Stimulated activated CD4-positive, alpha-beta T cell treated with anti-CD3 and anti-CD28 coated beads, Interleukin-4, amount 100 ng/mL, for 1 hour (primary cell): ENCODE results near the gene METTL8.

Experiments
- DNase-seq: peaks from one replicate; pipeline ENCODE4 v3.0.0-alpha.2; 2020

The METTL8 gene, protein sequence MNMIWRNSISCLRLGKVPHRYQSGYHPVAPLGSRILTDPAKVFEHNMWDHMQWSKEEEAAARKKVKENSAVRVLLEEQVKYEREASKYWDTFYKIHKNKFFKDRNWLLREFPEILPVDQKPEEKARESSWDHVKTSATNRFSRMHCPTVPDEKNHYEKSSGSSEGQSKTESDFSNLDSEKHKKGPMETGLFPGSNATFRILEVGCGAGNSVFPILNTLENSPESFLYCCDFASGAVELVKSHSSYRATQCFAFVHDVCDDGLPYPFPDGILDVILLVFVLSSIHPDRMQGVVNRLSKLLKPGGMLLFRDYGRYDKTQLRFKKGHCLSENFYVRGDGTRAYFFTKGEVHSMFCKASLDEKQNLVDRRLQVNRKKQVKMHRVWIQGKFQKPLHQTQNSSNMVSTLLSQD

DNA sequence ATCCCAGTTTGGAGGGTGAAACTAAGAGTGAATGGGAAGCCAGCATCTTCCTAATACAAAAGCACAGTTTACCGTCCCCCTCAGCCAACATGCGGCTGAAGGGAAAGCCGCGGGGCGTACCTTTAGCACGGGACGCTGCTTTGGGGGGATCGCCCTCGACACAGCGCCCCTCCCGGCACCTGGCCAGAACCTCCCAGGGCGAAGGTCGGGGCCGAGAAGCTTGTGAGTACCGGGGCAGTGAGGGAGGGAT lies at the start of gene METTL8:
Gene METTL8 (minus strand): TSS at position 228 of the 250 bp plus-strand sequence. CDS start 41,805 bp downstream, outside the sequence.
- DNase-seq = no peak

DNA sequence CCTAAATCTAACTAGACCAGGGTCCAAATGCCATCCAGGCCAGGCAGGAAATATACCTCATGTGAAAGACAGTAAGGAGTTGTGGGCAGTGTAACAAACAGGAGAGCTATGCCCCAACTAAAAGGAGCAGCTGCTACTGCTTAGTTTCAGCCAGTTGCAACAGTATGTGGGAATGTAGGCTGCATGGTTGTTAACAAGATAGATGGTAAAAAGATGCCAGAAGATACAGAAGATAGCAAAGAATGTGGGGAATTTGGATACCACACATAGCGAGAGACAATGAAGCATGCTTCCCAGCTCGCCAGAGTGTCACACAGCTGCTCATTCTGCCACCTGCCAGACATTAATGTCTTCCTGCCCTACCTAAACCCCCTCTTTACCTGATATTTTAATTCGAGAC lies 49.1 kb upstream of the METTL8 start:
- DNase-seq = no peak

DNA sequence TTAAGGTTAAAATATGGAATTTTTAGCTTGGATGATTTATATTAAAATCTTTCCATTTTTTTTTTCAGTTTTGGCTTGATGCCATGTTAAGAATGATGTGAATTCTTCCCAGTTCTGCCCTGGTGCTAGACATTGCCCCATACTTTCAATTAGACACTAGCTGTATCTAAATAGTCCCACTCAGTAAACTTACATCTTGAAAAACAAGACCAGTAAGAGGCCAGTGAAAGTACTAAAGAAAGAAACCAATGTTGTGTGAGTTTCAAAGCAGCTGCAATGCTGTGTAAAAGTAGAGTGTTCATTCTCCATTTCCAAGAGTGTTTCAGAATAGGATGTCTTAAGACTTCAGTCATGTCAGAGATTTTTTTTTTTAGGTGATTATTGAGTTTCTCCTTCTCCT lies 48.5 kb upstream of the METTL8 start:
- no peak for DNase-seq

DNA sequence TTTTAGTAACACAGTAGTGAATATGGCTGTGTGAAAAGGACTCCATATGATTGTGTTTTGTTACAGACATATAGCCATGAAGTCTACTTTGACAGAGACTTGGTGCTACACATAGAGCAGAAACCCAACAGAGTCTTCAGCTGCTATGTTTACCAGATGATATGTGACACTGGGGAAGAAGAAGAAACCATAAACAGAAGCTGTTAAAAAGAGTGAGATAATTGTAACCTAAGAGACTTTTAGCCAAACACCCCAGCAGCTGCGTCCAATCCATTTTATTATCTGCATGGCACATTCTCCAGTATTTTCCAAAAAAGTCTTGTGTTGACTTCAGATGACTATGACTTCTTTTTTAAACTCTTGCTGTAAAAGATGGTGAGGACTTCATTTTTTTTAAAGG lies 47.1 kb upstream of the METTL8 start:
- DNase-seq = no peak

DNA sequence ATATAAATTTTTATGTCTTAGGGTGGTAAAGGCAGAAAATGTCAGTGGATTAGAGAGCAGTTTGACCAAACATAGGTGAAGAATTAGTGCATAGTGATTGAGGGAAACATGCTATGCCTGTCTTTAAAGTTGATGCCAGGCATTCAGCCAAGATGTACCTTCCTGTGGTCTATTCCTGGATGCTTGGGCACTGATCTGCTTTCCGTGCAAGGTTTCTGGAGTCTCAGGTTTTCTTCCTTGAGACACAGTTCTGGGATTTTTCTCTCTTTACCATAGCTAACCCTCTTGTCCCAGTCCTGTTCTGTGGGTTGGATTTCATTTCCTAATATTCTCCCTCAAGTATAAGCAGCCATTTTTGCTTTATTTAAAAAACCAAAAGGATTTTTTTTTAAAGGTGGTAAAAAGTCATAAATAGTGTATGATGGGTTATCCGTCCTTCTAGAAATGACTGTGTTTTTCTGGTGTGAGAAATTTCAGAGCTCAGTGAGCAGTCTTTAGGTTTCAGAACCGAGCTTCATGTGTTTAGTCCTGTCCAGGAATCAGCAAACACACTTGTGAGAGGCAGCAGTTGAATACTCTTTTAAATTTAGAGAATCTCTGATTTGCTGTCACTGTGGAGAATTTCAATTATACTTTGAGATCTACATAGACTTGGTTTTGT lies 45.5 kb upstream of the METTL8 start:
- DNase-seq = no peak

DNA sequence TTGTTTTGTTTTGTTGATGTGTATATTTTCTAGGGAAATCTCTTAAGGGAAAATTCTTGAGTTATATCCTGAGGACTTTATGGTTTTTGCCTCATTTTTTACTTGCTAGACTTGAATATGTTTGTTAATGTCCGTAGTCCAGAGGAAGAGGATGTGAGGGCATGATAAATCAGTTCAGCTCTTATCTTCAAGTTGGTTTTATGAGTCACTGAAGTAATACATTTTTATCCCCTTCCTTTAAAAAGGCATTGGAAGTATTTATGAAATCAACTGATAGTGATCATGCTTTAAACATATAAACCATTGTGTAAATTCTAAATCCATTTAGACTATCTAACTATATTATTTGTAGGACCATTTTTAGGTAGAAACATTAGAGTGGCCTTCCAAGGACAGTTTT lies 44.6 kb upstream of the METTL8 start:
- DNase-seq = no peak

DNA sequence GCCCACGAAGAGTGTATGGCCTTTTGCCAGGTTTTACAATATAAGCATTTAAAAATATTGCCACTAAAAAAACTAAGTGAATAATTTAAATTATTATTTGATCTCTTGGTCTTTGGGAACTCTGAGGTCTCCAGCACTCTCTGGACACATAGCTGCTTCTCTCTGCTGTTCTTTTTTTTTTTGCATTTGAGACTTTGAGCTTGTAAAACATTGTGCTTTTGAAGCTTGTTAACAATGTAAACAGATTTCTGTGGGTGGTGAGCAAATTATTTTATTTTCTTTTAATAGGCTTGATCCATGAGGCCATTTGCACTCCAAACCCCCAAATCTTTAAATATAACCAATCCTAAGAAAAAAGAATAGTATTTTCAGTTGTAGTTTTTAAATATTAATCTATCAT lies 42.2 kb upstream of the METTL8 start:
- no peak for DNase-seq

DNA sequence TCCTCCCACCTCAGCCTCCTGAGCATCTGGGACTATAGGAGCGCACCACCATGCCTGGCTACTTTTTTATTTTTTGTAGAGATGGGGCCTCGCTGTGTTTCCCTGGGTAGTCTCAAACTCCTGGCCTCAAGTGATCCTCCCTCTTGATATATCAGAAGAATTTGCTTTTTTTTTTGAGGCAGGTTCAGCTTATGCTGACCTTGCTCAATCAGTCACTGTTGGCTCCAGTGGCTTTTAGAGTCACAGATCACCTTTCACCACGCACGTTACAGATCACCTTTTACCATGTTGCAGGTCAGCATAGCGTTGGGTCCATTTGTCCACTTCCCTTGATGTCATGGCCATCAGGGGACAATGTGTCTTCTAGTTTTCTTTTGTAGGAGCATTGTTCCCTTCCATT lies 36.3 kb upstream of the METTL8 start:
- DNase-seq = no peak

DNA sequence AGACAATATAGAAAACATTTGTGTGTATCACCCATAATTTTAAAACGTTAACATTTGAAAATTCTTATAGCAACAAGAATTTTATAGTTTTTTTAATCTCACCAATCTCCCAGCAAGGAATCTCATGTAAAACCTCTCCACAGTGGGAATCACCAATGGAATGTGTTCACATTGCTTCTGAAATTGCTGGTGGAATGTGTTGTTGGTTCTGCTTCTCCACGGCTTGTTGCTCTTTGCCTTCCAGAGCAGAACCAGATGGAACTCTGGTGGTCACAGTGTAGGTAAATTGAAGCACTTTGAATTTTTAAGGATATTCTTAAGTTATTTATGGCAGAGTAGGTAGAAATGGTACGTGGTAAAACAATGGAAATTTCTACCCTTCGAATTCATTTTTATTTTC lies 35.4 kb upstream of the METTL8 start:
- no peak for DNase-seq

DNA sequence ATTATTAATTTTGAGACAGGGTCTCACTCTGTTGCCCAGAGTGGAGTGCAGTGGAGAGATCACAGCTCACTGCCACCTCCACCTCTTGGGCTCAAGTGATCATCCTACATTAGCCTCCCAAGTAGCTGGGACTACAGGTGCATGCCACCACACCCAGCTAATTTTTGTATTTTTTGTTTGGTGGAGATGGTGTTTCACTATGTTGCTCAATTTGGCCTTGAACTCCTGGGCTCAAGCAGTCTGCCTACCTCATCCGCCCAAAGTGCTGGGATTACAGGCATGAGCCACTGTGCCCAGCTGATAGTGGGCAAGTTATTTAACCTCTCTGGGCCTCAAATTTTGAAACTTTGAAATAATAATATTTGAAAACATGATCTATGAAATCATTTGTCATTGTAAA lies 26.7 kb upstream of the METTL8 start:
- no peak for DNase-seq

DNA sequence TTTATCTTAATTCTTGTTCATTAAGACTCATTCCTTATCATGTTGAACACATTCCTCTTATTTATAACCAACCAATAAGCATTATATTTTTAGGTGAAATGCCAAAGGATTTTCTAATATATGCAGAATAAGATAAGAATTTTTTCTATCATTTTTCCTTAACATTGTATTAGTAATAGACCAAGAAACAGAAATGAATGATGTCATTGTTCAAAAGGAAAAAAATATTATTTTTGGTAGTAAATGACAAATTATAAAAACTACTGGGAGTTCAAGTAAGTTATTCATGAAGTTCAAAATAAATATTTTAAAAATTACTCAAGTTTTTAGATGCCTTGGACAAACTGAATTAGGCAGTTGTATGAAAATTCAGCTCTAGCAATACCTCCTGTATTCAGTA lies 25.7 kb upstream of the METTL8 start:
- no peak for DNase-seq

DNA sequence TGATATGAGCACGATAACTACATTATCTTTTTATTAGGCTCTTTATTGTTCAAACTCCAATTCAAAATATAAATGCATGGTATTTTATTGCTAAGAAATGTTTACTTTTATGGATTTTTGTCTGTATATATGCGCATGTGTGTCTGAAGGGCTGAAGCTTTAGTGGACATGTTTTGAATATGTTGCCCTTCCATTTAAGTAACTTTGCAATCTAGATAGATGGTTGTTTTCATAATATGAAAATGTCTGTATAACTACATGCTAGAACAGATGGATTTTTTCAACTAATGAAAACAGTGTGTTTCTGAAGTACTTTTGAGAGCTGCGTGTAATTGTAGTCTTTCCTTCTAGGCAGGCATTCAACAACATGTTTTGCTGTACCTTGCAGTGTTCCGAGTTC lies 19.0 kb upstream of the METTL8 start:
- no peak for DNase-seq

DNA sequence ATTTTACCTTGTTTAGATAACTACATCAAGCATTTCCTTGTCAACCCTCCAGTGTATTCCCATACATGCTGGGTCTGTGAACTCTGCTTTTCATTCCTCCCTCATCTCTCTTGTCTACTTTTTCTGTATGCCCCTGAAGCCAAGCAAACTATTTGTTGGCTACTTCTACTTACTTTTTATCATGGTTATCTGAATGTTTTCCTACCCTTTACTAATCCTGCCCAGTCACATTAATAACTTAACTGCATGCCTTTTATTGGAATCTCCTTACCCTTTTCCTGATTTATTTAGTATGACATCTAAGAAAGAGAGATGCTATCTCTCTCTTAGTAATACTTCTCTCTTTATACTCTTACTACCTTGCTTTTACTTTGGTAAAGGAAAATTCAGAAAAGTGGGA lies 17.3 kb upstream of the METTL8 start:
- no peak for DNase-seq

DNA sequence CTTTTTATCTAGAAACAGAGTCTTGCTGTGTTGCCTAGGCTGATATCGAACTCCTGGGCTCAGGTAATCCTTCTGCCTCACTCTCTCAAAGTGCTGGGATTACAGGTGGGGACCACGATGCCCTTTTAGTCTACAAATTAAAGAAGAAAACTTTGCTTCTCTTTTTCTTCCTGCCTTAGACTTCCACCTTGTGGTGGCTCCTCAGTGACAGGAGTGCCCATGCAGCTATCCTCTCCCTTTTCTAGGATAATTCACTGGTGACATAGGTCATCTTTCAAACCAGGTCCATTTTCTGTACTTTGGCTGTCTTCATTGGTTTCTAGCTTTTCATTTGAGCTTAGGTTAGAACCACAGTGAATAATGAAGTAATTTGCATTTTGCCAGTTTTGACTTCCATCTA lies 13.9 kb upstream of the METTL8 start:
- no peak for DNase-seq

DNA sequence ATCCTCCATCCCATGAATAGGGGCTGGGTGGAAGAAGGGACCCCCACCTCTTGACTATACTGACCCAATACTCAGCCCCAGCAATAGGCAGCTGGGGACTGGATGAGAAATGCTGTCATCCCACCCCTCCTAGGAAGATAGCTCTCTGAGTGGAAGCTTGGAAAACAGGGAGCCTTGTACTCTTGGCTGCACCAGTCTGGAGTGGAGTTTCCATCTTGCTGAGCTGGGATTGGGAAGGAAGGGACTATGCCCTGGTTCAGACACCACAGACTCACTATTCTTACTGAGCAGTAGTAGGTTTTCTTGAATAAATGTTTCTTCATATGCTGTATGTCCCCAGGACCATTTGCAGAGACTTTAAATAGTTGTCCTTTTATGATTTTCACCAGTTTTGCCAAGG lies 7.7 kb upstream of the METTL8 start:
- DNase-seq = no peak

DNA sequence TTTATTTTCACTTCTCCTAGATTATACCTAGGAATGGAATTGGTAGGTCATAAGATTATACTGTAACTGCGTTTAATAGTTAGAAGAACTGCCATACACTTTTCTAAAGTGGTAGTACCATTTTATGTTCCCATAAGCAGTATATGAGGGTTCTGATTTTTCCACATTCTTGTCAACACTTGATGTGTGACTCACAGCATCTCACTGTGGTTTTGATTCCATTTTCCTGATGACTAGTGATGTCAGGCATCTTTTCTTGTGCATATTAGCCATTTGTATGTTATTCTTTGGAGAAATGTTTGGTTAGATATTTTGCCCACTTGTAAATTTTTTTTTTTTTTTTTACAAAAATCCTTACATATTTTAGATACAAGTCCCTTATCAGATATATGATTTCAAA lies 2.5 kb upstream of the METTL8 start:
- no peak for DNase-seq

DNA sequence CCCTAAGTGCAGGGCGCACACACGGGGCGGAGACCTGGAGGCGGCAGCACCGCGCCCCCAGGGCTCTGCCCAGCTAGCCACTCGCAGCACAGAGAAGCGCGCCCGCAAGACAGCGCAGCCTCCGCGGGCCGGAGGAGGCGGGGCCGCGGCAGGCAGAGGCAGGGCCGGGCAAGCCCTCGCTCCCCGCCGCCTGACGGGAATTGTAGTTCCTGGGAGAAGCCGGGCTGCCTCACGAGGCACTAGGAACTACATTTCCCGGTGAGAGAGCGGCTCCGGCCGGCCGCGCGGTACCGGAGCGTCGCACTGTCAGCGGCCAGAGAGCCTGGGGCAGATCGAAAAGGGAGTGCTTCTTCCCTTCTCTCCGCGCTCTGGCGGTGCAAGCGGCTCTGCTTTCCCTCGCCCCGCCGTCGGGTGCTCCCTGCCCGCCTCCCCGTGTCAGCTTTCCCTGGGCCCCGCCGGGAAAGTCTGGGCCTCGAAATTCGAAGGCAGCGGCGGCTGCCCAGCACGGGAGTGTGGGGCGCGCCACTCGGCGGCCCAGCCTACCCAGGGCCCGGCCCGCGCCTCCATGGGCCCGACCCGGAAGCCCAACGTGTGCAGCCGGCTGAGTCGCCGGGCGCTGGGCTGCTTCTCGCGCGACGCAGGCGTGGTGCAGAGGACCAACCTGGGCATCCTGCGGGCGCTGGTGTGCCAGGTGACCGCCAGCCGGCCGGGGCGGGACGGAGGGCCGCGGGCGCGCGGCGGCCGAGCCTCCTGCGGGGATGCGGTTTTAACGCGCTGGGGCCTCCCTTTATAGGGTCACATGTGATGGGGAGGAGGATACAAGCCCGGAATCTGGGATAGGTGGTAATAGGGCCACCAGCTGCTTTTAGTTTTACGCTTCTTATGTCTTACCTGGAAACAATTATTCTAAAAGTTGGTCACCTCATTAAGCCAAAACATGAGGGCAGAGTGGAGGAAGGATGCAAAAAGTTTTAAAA lies 511 bp upstream of the METTL8 start, which contains the start of gene DCAF17:
Gene DCAF17 (plus strand): TSS at position 214 of the 977 bp plus-strand sequence. CDS start 352 bp downstream, at position 566.
- peak; percentile 93 for DNase-seq

DNA sequence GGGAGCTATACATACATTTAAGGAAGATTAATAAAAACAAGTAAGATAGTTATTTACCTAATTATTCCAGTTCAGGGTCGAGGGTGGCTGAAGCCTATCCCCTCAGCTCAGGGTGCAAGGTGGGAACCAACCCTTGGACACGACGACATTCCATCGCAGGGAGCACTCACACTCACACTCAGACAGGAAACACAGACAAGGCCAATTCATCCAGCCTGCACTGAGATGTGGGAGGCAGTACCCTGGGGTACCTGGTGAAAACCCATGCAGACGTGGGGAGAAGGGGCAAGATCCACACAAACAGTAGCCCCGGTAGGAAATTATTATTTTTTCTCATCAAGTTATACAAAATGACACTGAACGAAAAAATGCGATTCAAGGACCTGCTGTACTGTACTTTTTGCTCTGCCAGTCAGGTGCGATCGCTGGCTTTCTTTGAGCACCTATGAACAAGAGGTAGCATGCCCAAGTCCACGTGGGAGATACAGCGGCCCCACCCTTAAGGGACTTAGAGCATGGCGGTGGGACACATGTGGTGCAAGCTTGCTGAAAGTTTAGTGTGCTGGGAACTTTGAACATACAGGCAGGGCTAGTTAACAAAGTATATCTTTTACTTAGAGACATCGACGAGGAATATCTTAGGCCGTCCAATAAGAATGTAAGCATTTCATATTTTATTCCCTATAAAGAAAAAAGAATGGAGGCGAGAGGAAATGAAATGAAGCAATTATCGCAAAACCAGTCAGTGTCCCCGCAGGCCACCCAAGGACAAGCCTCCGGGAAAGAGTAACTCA lies 624 bp downstream of the METTL8 start:
- peak; percentile 46 for DNase-seq

DNA sequence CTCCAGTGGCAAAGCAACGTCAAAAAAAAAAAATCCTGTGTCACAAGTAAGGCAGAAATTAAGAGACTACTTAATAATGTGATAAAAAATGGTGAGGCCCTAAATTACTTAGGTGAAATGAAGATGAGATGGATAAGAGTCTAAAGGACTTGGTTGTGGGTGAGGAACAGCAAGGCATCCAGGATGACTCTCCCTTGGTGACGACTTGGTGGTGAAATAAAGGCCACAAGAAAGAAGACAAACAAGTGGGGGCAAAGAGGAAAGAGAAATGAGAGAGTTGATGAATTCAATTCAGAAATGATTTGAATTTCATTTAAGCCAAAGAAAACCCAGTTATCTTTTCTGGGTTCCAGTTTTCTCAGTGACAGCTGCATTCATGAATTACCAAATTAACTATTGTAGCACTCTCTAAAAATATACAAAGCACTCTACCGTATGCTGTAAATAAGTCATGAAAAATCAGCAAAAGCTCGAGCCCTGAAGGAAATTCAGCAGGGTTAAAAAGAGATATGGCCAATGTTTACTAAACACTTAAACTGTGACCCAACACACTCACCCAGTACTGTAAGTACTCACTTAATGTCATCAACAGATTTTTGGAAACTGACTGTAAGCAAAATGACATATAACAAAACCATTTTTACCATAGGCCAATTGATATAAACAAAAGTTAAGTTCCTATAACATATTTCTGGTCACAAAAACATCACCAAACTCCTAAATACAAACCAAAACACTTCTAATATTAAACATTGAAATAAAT lies 1.4 kb downstream of the METTL8 start:
- no peak for DNase-seq

DNA sequence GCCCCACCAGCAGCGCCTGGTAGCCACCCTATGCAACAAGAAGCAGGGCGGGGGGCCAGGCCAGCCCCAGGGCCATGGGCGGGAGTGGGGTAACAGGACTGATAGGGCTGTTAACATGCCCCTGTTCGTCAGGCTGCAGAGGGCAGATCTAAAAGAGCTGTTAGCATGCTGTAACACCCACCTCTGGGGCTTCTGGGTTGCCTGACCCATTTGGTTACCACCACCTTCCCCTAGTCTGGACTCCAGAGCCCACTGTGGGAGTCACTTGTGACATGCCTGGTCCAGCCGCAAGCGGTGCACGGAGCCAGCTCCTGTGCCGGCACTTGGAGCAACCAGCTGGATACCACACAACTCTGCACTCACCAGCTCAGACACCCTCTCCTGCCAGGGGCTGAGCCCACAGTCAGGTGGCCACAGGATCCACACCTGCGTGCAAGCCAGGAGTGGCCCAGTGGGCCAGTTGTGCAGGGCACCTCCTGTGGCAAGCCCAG lies 2.1 kb downstream of the METTL8 start:
- DNase-seq = no peak

DNA sequence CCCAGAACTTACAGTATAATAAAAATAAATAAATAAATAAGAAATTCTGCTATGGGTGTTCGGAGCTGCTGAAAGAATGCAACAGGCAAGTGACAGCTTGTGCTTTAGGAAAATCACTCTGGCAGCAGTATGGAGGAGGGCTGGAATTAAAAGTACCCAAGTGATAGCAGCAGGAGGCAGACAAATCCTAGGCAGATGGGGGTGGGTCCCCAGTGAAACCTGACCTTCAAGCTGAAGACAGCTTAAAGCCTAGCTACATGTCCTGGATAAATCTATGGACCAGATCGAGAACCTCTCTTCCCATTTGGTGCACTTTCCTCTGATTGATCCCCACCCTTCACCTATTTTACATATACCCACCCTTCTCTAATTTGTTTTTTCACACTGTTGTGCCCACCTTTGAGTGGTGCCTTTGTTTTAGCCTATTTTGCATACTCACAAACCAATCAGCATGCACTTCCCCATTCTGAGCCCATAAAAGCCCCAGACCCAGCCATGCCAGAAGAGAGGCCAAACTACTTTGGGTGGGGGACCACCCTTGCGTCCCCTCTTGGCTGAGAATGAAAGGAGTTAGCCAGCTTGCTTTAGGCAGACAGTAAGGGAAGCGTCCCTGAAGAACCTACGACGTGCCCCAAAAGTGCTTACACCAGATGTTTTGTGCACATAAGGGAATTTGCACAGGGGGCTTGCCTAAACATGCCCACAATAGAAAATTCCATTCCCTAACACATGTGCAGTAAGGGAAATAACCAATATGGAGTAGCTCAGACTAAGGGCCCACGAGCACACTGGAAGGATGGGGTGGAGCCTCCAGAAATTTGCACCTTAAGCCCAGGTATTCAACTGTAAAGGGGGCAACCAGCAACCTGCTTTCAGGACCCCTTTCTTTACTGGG lies 3.0 kb downstream of the METTL8 start:
- DNase-seq = no peak
